Nucleus accumbens (tissue), 56 donors: ENCODE measurements around the gene SYT13.

Experiments used
- DNase-seq, 56 donors: peaks; one replicate each; lab custom pipeline; 2025; lab: John Stamatoyannopoulos, UW

The SYT13 gene

DNA sequence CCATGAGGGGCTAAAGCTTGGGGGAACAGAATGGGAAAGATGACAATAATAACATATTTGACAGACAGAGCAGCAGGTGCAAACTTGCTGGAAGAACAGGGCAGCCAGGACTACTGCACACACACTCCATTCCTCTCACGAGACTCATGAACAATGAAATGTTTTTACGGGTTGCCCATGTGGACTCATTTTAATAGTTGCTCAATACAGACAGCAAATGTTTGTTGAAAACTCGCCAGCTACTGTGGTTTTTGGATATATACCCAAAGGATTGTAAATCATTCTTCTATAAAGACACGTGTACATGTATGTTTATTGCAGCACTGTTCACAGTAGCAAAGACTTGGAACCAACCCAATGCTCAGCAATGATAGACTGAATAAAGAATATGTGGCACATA is 10.3 kb downstream of the SYT13 start:
- DNase-seq: no peak

DNA sequence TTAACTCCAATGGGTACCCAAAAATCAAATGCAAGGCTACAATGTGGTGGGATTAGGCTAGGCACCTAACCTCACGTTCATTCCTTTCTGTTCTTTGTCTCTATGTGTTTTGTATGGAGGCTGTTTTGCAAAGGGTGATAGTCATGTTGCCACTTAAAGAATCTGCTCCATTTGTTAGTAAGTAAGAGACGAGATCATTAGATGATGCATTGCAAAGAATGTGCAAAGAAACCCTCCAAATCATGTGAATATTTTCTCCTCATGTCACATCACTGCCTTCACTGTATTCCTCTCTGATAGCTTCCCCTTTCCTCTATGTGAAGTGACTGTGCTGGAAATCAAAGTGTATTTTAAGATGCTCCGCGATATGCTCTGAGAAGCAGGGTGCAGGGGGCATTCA is 11.9 kb downstream of the SYT13 start:
- DNase-seq: no peak

DNA sequence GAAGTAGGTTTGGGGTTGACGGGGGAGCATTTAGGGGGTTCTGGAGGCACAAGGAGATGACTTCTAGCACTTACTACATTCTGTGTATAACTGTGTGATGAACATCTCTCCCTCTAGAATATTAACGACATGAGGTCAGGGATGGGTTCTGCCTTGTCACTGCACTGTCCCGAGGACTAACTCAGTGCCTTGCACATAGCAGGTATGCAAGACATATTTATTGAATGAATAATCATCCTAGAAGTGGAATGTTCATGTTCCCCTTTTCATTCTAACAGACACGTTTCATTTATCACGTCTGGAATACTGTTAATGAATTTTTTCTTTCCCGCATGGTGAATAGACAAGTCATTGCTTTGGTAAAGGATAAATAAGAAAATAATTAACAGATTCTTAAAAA is 12.6 kb downstream of the SYT13 start:
- DNase-seq: no peak

DNA sequence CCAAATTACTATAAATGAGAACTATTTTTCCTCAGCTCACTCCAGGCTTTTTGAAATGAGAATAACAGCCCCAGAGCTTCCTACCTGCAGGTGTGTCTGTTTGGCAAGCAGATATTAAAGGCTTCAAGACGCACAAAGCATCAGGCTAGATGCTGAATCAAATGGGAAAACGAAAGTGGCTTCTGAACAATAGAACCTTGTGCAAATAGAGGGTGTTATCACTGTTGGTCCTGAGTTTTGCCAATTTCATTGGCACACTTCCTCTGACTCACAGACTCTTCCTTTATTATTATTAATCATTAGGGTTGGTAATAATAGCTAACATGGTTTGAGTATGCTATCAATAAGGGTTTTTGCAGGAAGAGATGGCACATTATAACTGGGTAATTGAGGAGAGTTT is 13.4 kb downstream of the SYT13 start:
- no peak for DNase-seq

DNA sequence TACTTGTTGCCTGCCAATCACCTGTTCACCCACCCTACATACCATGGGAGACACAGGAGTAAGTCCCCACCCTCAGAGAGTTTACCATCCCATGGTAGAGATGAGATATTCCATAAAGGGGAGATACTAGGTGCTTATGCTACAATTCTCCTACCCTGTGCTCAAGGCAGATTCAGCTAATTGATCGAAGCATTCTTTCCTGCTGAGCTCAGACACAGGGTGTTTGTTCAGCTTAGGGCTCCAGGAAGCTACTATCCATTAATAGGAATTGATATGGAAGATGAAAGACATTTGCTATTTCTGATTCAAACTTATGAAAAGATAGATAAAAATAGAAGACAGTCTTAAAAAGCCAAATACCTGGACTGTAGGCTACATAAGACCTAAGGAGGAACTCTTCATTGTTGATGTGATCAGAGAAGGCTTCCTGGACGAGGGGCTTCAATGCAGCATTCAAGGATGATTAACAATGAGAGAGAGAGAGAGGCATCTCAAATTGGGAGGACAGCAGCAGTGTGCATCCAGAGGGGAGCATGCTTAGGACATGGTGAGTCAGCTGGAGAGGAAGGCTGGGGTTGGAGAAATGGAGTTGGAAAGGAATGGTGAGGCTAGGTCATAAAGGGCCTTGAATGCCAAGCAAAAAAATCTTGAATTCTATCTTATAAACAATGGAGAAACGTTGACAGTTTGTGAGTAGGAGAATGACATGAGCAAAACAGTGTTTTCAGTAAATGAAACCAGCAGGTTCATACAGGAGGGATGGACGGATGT is 15.0 kb downstream of the SYT13 start:
- DNase-seq: no peak

DNA sequence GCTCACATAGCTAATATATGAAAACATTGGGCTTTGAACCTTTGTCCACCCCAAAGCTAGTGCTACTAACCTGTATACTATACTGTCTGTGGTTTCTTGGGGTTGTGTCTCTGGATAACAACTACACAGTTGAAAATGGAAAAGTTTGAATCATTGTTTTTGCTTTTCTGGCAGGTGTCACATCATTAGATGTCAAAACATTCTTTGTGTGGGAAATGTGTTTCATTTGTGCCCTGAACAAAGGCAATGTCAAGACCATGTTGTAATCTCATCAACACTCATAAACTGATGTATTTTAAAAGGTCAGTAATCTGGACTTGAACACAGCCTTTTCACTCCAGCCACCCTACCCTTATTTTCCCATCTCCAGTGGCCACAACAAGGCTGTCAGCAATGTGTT is 16.5 kb downstream of the SYT13 start:
- no peak for DNase-seq

DNA sequence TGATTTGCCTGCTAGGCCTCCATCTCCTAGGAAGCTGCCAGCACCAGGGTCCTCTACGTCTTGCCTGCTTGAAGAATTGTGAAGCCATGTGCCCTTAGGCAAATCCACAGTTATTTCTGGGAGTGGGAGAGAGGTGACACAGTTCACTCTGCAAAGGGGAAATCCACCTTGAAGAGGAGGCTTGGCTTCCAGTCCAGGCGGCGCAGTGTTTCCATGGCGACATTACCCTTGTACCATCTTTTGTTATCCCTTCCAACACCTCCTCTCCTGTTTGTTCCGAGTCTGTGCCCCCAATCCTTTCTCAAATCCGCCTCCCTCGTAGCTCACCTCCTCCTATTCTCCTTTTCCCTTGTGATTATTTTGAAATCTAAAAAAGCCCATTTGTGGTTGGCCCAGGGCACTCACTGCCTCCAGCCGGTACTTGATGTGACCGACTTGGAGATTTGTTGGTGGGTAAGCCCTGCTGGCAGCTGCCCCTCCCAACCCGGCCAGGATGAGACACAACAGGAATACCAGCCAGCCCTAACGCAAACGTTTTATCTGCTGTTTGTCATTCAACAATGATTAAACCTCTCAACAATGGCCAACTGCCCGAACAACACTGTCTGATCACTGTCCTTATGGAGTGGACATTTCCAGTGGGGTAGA is 18.4 kb downstream of the SYT13 start:
- no peak for DNase-seq

DNA sequence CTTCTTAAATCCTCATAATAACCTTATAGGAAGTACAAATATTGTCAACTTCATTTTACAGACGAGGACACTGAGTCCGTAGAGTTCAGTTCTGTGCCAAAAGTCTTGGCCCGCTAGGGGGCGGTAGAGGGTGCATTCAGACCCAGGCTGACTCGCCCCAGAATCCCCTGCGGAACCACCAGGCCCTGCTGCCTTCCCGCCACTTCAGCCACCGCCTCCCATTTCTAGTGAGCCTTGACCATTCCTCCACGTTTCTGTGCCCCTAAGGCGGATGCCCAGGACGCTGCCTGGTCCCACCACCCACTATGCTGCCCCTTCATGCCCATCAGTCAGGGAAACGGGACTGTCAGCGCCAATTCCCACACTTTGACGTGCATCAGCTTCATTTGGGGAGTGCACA is 19.1 kb downstream of the SYT13 start:
- no peak for DNase-seq

DNA sequence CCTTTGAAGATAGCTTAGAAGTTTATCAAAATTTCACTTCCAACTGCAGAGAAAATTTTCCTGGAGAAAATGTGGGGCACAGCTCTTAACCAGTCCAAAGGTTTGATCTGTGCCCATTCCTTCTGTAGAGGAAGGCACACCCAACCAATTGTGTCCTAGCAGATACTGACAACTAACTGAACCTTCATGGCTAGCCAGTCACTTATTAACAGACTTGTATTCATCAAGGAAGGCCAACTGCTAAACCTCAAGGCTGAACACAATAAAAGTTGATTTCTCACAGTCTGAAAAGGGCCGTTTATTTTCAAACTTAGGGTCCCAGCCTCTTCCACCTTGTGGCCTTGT is 19.5 kb downstream of the SYT13 start:
- no peak for DNase-seq

DNA sequence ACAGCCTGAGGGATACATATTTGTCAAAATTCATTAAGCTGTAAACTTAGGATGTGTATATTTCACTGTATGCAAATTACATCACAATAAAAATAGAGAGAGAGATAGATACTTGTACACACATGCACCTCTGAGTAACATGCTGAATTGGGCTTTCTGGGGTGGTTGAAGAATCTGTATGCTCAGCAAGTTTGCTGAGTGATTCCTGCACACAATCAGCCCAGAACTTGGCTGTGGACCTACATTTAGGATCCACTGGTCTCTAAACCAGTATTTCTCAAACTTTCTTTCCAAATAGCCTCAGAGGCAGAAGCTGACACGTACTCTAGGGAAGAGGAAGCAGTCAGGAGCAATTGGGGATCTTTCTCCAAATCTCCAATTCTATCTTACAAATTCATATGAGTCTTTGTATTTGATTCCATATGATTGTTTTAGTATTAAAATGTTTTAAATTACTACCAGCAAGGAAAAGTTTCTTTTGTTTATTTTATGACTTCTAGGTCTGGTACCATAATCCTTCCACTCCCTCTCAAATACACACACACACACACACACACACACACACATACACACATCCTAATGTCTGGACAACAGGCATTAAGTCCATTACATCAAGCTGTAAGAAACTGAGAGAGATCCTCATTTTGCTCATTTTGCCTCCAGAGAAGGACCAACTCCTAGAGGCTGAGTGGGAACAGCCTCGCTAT is 20.0 kb downstream of the SYT13 start:
- no peak for DNase-seq

DNA sequence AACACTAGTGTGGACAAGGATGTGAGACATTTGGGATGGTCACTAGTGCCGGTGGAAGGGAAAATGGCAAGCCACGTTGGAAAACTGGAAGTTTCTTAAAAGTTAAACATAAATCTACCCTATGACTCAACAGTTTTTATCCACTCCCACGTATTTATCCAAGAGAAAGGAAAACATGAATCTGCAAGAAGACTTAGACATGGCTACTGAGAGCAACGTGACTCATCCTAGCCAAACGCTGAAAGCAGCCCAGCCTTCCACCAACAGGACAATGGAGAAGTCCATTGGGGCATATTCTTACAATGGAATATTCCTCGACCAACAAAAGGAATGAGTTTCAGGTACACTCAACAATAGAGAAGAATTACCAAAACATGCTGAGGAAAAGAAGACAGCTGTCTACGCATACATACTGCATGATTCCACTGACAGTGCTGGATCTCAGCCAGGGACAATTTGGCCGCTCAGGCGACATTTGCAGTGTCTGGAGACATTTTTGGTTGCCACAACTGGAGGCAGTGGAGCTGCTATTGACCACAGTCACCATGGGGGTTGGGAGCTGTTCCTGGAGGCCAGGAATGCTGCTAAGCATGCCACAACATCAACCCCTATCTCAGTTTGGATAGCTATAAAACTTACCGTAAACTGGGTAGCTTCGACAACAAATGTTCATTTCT is 21.2 kb downstream of the SYT13 start:
- DNase-seq: no peak

DNA sequence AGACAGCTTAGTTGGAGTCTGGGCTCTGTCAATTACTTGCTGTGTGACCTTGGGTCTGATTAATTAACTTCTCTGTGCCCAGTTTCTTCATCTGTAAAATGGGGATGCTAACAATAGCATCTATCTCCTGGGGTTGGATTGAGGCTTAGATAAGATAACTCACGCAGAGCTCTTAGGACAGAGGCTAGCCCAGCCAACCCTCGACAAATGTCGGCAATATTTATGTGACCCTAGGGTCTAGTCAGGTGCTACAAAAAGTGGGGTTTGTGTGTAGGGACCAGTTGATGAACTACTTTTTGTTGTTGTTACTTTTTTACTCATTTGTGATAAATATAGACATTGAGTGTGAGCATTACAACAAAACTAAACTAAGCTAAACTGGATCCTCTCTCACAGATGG is 22.4 kb downstream of the SYT13 start:
- DNase-seq: no peak

DNA sequence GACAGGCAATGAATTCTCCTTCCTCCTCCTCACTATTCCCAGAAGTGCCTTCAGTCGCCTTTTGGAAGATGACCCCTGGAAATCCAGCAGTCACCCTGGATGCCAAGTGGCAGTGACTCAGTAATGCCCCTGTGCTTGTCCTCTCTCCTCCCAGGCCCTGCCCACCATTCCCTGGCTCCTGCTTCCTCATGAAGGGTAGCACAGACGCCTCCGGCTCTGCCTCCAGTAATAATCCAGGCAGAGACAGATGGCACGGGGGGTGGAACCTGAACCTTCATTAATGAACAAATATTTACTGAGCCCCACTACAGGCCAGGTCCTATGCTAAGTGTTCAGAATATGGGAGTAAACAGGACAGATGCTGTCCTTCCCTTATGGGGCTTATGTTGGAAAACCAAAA is 23.2 kb downstream of the SYT13 start:
- no peak for DNase-seq

DNA sequence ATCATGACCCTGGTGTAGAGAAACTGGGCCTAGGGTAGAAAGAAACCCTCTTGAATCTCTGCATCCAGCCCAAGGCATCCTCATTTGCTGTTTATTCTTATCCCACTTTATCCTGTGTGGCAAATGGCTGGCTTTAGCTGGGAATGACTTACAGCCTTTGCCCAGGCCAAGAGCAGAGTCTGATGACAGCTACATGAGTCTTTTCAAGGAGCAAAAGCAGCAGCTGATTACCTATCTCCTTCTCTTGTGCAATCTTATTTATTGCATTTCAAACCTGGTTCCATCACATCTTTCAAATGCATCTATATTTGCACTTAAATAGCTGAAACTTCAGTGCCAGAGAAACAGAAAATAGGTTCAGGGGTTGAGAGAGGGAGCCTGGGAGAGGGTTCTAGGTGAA is 26.1 kb downstream of the SYT13 start:
- DNase-seq: no peak

DNA sequence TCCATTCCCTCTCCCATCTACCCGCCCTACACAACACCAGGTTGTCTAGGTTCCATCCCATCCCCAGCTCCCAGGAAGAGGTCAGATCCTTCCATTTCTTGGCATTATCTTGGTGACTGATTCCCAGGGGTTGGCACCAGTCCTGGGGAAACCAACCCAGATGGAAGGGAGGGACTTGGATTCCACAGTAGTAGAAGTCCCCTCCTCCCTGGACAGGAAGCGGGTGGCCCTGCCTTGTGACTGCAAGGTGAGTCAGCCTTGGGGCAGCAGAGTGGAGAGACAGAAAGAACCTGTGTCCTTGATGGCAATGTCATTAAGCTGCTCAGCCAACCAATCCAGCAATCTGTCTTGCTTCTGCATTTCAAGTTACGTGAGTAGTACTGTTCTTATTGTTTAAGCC is 26.5 kb downstream of the SYT13 start:
- DNase-seq: no peak

DNA sequence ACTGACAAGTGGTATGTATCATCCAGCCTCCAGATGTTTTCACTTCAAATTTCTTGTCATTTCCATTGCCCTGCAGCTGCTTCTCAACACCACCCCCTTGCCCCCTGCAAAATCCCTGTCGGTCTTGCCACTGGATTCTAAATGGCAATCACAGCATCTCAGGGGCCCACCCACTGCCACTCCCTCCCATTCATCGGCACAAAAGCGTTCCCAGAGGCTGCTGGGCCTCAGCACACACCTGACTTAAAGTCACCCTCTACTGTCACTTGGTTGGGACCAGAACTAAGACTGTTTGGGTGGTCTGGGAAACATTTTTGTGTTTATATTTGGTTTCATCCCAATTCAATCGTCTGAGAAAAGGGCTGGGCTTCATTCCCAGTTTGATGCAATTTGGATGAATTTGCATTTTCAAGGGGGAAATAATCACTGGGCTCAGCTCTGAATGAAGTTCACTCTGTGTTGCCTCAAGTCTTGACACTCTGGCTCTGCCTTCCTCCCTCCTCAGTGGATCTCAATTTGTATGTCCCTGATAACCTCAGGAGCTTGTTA is 27.1 kb downstream of the SYT13 start:
- no peak for DNase-seq

DNA sequence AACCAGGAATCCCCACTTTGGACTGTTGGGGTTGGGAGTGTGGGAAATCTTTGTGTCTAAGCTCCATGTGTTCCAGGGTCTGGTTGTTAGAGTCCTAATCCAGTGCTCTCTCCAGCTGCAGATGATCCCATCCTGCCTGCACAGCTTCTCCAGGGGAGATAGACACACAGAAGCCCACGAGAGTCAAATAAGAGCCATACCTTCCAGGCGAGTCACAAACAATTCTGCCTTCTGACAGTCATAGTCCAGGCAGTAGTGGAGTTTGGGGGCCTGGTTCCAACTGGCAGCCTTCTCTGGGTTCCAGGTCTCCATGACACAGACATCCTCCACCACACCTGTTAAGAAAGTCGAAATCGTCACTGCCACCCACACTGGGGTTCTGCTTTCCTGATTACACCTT is 32.1 kb downstream of the SYT13 start:
- no peak for DNase-seq

DNA sequence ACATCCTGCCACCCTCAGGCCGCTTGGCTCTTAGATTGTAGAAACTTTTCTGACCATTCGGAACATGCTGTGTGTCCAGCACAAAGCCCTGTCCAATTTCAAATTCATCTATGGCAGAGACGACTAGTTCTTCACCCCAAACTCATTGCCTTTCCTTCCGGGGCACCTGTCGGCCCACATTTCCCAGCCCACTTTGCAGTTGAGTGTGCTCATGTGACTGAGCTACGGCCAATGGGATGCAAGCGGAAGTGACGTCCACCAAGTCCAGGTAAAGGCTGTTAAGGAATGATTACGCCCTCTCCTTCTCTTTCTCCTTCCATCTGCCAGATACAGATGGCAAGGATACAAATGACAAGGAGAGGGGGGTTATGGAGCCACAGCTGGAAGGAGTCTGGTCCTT is 32.5 kb downstream of the SYT13 start:
- no peak for DNase-seq

DNA sequence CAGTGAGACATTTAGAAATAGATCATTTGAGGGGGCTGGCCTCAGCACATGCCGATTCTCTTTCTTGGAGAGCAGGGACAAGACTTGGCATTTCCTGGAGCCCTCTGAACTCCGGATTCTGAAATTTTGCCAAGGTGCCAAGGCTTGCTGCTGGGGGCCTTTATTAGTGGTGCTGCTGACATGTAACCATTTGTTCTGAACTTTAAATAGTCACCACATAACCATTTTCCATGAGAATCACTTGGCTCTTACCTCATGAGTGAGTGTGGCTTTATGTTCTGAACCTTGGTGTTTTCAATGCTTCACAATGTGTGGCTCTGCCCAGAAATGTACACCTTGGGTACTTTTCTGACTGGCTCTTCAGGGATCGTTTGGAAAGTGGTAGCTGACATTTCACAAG is 33.3 kb downstream of the SYT13 start:
- no peak for DNase-seq

DNA sequence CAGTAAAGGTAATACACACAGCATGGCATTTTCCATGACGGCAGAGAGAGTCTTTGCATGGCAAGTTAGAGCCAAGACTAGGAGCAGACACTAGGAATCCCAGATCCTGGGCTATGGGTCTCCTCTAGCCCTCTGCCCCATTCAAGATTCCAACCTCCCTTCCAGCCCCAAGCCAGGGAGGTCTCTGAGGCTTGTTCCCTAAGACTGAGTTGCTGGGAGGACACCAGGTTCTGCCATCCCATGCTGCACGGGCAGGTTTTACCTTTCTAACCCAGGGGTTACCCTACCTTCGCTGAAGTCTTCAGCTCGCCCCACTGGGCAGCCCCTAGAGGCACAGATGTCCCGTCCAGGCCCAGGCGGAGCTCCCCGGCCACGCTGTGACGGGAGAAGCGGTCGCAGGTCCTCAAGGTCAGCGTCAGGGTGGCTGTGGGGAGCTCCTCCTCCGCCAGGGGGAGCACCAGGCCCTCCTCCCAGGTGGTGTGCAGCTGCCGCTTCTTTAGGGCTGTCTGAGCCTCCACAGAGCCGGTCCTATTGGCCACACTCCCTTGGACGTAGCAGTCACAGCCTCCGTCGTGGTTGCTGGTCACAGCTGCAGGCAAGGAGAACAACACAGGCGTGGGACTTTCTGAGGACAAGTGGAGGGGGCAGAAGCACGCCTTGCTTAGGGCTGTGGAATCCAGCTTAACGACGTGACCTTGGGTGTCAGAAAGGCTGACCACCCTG is 33.8 kb downstream of the SYT13 start:
- no peak for DNase-seq
